Skeletal muscle satellite cell (primary cell): ENCODE data around the gene SNTG2.
"Not testable (repeated sequence)": the region's sequence is repeated elsewhere in the genome, so short reads cannot be mapped to it uniquely, and the experiment has no call there.

Experiments
- H3K27me3 ChIP-seq: 2 replicates; pipeline ENCODE4 v1.7.0; 2013; ENCODE audit warnings: low read length; ENCODE audit not compliant: control insufficient read depth, insufficient read depth
- H3K36me3 ChIP-seq: 2 replicates; pipeline ENCODE4 v1.7.0; 2013; ENCODE audit warnings: mild to moderate bottlenecking, control low read depth, low read length; ENCODE audit not compliant: insufficient read depth
- H3K4me1 ChIP-seq: 2 replicates; pipeline ENCODE4 v1.7.0; 2013; ENCODE audit warnings: low read length; ENCODE audit not compliant: control insufficient read depth, insufficient read depth
- H3K4me2 ChIP-seq: 2 replicates; pipeline ENCODE4 v1.7.0; 2013; ENCODE audit warnings: mild to moderate bottlenecking, low read length
- H3K4me3 ChIP-seq: 2 replicates; pipeline ENCODE4 v1.7.0; 2013; ENCODE audit warnings: low read length
- H3K9ac ChIP-seq: 2 replicates; pipeline ENCODE4 v1.7.0; 2013; ENCODE audit warnings: mild to moderate bottlenecking, low read depth, low read length, moderate library complexity
- H3K9me3 ChIP-seq: replicated peaks from 2 replicates; pipeline ENCODE4 v1.7.0; 2013; ENCODE audit warnings: mild to moderate bottlenecking, control low read depth, low read length

The SNTG2 gene

DNA sequence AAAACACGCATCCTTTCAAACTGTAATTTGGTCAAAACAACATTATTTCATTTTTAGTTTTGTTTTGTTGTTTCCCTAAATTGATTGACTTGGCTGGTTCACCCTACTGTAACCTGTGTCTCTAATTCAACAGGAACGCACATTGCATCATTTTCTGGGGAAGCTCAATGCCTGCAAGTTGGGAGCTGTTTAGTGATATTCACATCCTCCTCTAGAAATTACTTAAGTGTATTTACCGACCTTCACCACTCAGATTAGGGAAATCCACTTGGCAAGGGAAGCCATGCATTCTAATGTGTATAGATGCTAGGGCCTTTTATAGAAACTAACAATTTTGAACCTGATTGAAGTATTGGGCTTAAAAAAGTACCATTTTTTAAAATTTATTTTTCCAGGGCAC, 455.3 kb downstream of the SNTG2 start:
- H3K27me3 ChIP-seq: no peaks in the 10 kb centered on the region
- H3K4me2 ChIP-seq: no peak overlapping the region
- no peaks in the 10 kb centered on the region for H3K36me3 ChIP-seq
- H3K9ac ChIP-seq: no peak overlapping the region
- no peaks in the 10 kb centered on the region for H3K4me1 ChIP-seq
- H3K9me3 ChIP-seq: peaks cover 5% of the 10 kb centered on the region
- H3K4me3 ChIP-seq: no peak overlapping the region

DNA sequence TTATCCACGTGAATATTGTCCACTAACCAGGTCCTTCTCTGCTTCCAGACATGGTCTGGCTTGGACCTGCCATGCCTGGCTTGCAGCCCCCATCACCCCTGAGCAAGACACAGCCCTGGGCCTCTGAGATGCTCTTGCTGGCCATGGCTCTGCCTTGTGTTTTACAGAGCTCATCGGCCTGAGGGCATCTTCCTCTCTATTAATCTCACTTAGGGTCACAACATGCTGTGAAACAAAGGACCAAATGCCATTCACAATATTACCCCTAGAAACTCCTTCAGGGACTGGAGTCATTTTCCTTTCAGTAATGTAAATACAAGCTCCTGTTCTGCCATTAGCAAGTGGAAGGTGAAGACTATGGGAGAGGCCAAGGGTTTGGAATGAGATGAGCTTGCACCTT, 455.8 kb downstream of the SNTG2 start:
- no peak overlapping the region for H3K4me3 ChIP-seq
- H3K36me3 ChIP-seq: no peaks in the 10 kb centered on the region
- peaks cover 5% of the 10 kb centered on the region for H3K9me3 ChIP-seq
- H3K4me1 ChIP-seq: no peaks in the 10 kb centered on the region
- no peak overlapping the region for H3K4me2 ChIP-seq
- no peaks in the 10 kb centered on the region for H3K27me3 ChIP-seq
- no peak overlapping the region for H3K9ac ChIP-seq

DNA sequence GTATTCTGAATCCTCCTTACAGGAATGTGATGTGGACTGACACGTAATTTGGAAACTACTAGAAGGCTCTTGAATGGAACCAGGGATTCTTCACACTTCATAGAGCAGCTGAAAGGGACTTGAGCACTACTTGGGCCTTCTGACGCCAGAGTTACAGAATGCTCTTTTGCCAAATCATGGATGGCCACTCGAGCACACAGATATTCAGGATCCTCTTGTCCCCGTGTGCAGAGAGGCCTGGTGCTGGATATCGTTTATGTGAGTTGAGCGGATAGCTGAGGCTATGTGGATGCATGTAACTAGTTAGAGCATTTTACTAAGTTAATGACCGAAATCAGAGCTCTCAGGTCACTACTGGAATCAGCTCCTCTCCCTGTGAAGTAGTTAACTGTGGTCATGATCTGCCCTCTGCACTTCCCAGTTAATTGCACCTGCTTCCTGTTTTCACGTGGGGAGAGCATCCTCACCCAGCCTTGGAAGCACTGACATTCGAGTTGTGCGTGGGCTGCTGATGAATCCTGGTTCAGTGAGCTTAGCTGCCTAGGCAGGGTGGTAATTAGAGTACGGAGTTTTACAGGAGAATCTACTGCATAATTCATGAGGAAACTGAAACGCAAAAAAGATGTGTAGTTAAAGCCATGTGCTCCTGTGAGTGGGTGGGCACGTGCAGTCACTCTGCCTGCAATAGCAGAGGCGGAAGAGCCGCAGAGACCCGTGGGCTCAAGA, 457.5 kb downstream of the SNTG2 start:
- Histone ChIP-seq H3K36me3 (no peaks in the 10 kb centered on the region), H3K4me2 (no peak overlapping the region), H3K4me1 (no peaks in the 10 kb centered on the region), H3K9ac (no peak overlapping the region), H3K27me3 (no peaks in the 10 kb centered on the region), H3K9me3 (no peaks in the 10 kb centered on the region), H3K4me3 (no peak overlapping the region)

DNA sequence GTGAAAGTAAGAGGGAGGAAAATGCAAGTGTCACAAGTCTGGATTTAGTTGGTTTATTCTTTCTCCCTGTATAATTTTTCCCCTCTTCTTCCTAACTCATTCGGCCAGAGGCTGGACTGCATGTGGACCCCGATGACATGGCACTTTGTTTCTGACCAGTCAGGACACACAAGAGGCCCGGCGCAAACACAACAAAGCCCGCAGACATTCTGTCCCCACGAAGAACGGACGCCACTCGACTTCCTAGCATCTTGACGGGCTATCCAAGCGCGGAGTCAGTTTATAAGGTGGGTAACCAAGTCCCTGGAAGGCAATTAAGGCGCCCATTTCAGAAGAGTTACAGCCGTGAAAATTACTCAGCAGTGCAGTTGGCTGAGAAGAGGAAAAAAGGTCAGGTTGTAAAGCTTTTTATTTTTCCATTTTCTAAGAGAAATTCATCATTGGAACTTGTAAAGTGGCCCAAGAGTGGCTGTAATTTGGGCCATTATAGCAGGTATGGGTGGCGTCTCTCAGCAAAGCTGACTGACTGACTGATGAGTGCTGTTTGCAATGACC, 462.6 kb downstream of the SNTG2 start, which contains the start of gene TPO:
TPO (plus strand) TSS at position 308 of the 555 bp plus-strand sequence. CDS start 946 bp downstream, outside the sequence.
- Histone ChIP-seq H3K4me1 (no peaks in the 10 kb centered on the region), H3K9ac (no peak within 1 kb of the TSS), H3K9me3 (peaks cover 9% of the 10 kb centered on the region), H3K36me3 (no peaks in the 10 kb centered on the region), H3K27me3 (no peaks in the 10 kb centered on the region), H3K4me2 (no peak within 1 kb of the TSS), H3K4me3 (no peak within 1 kb of the TSS)

DNA sequence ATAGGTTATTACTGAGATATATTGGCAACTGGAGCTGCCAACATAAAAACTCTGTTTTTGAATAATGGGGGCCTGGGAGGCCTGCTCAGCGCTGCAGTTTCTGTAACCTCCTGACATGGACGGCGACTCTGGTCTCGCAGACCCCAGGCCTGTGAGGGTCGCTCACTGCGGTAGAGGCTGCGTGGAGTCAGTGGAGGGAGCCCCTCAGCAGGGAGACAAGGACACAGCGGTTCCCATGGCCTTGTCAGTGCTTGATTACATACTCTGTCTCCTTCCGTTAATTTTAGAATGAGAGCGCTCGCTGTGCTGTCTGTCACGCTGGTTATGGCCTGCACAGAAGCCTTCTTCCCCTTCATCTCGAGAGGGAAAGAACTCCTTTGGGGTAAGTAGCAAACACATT, 463.5 kb downstream of the SNTG2 start:
- no peaks in the 10 kb centered on the region for H3K4me1 ChIP-seq
- H3K9me3 ChIP-seq: peaks cover 9% of the 10 kb centered on the region
- H3K36me3 ChIP-seq: no peaks in the 10 kb centered on the region
- H3K27me3 ChIP-seq: no peaks in the 10 kb centered on the region
- H3K9ac ChIP-seq: no peak overlapping the region
- no peak overlapping the region for H3K4me2 ChIP-seq
- H3K4me3 ChIP-seq: no peak overlapping the region

DNA sequence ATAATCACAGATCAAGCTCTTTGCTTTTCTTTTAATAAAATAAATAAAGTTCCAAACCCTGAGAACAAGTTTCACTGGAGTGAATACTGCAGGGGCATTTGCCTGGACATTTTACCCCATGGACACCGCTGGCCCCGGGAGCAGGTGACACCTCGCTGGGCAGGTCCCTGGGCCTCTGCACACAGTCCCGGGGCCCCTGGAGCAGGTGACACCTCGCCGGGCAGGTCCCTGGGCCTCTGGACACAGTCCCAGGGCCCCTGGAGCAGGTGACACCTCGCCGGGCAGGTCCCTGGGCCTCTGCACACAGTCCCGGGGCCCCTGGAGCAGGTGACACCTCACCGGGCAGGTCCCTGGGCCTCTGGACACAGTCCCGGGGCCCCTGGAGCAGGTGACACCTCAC, 464.3 kb downstream of the SNTG2 start:
- H3K9me3 ChIP-seq: not testable (repeated sequence)

DNA sequence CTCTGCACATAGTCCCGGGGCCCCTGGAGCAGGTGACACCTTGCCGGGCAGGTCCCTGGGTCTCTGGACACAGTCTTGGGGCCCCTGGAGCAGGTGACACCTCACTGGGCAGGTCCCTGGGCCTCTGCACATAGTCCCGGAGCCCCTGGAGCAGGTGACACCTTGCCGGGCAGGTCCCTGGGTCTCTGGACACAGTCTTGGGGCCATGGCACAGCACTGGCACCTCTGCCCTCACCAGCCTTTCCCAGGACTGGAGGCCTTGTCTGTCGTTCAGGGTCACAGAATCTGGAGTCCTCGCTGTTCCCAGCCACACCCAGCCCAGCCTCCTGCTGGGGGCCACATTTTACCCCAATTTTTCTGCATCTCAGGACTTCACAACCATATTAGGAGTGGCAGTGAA, 464.9 kb downstream of the SNTG2 start:
- no peak overlapping the region for H3K9ac ChIP-seq
- H3K27me3 ChIP-seq: no peaks in the 10 kb centered on the region

More for the DNA sequence above, 464.3 kb downstream of the SNTG2 start:
- not testable (repeated sequence) for H3K4me3 ChIP-seq, H3K27me3 ChIP-seq, H3K4me1 ChIP-seq, H3K9ac ChIP-seq, H3K36me3 ChIP-seq, H3K4me2 ChIP-seq

More for the DNA sequence above, 464.9 kb downstream of the SNTG2 start:
- Histone ChIP-seq H3K4me1 (no peaks in the 10 kb centered on the region), H3K4me3 (no peak overlapping the region), H3K36me3 (no peaks in the 10 kb centered on the region), H3K4me2 (no peak overlapping the region), H3K9me3 (peaks cover 9% of the 10 kb centered on the region)
